ENCODE results near the gene FKRP.
A peak's percentile ranks its signal among the peaks of the same experiment; 100 is the strongest.

The FKRP gene

GRCh38 chr19:46787040-46787330 lies 41.1 kb downstream of the FKRP start:
- Histone ChIP-seq H4K20me1 (ENCODE audit: insufficient read depth, low read length, poor library complexity, severe bottlenecking) (peaks cover 58% of the 10 kb centered on the region), H3K79me2 (ENCODE audit: insufficient read depth, low read length) (peaks cover 64% of the 10 kb centered on the region), H3K36me3 (ENCODE audit: insufficient read depth, low read length) (peaks cover 18% of the 10 kb centered on the region; the same call in 1 of the 2 replicates), H3K9me2 (replicated peaks; ENCODE audit: low read depth, low read length) (no peaks in the 10 kb centered on the region), H3K4me3 (ENCODE audit: low read length, poor library complexity, severe bottlenecking) (peak overlapping the region; percentile 79), H3K9ac (ENCODE audit: low read depth, low read length, poor library complexity, severe bottlenecking) (peak overlapping the region; percentile 99), H3K4me2 (ENCODE audit: low read depth, low read length, poor library complexity, severe bottlenecking) (peak overlapping the region; percentile 99), H2AFZ (ENCODE audit: low read length) (no peak overlapping the region), H3F3A (ENCODE audit: low read depth) (no peaks in the 10 kb centered on the region), H3K27me3 (ENCODE audit: insufficient read depth, low read length, poor library complexity, severe bottlenecking) (peaks cover 5% of the 10 kb centered on the region), H3K9me3 (ENCODE audit: insufficient read depth, low read depth, low read length) (no peaks in the 10 kb centered on the region), H3K4me1 (ENCODE audit: insufficient read depth, low read length, poor library complexity, severe bottlenecking) (peaks cover 39% of the 10 kb centered on the region)
- TF ChIP-seq CTCF (conservative IDR thresholded peaks at IDR 0.05; ENCODE audit: low read length) (no peak), EZH2phosphoT487 (IDR thresholded peaks at IDR 0.05; ENCODE audit: borderline replicate concordance) (no peak)

- Histone ChIP-seq H4K20me1 (ENCODE audit: insufficient read depth, low read length, poor library complexity, severe bottlenecking) (peaks cover 52% of the 10 kb centered on the region), H3K36me3 (ENCODE audit: insufficient read depth, low read length) (peaks cover 12% of the 10 kb centered on the region; the same call in 1 of the 2 replicates), H2AFZ (ENCODE audit: low read length) (no peak overlapping the region), H3K9ac (ENCODE audit: low read depth, low read length, poor library complexity, severe bottlenecking) (peak overlapping the region; percentile 99), H3K9me2 (replicated peaks; ENCODE audit: low read depth, low read length) (no peaks in the 10 kb centered on the region), H3K4me1 (ENCODE audit: insufficient read depth, low read length, poor library complexity, severe bottlenecking) (peaks cover 42% of the 10 kb centered on the region), H3K79me2 (ENCODE audit: insufficient read depth, low read length) (peaks cover 58% of the 10 kb centered on the region), H3K9me3 (ENCODE audit: insufficient read depth, low read depth, low read length) (no peaks in the 10 kb centered on the region), H3K4me3 (ENCODE audit: low read length, poor library complexity, severe bottlenecking) (peak overlapping the region; percentile 79), H3K4me2 (ENCODE audit: low read depth, low read length, poor library complexity, severe bottlenecking) (peak overlapping the region; percentile 99), H3F3A (ENCODE audit: low read depth) (no peaks in the 10 kb centered on the region), H3K27me3 (ENCODE audit: insufficient read depth, low read length, poor library complexity, severe bottlenecking) (peaks cover 5% of the 10 kb centered on the region)
- TF ChIP-seq EZH2phosphoT487 (IDR thresholded peaks at IDR 0.05; ENCODE audit: borderline replicate concordance): no peak
- no peak for TF ChIP-seq CTCF (conservative IDR thresholded peaks at IDR 0.05; ENCODE audit: low read length)
Observed at GRCh38 chr19:46787331-46788261, 41.7 kb downstream of the FKRP start.

GRCh38 chr19:46788262-46788967 lies 42.6 kb downstream of the FKRP start, which contains the start of gene SLC1A5:
Gene SLC1A5, minus strand, starts transcription at chr19:46788594. Its CDS starts 629 bp downstream, at chr19:46787965.
- H3K36me3 ChIP-seq (ENCODE audit: insufficient read depth, low read length): peaks cover 5% of the 10 kb centered on the region; the same call in 1 of the 2 replicates
- peak within 1 kb of the TSS; percentile 99 for H3K9ac ChIP-seq (ENCODE audit: low read depth, low read length, poor library complexity, severe bottlenecking)
- H3K27me3 ChIP-seq (ENCODE audit: insufficient read depth, low read length, poor library complexity, severe bottlenecking): peaks cover 5% of the 10 kb centered on the region
- H3K4me2 ChIP-seq (ENCODE audit: low read depth, low read length, poor library complexity, severe bottlenecking): peak within 1 kb of the TSS; percentile 99
- TF ChIP-seq EZH2phosphoT487 (IDR thresholded peaks at IDR 0.05; ENCODE audit: borderline replicate concordance) (no peak), CTCF (conservative IDR thresholded peaks at IDR 0.05; ENCODE audit: low read length) (no peak; the same call in 1 of the 2 replicates)
- H3K4me1 ChIP-seq (ENCODE audit: insufficient read depth, low read length, poor library complexity, severe bottlenecking): peaks cover 41% of the 10 kb centered on the region
- H4K20me1 ChIP-seq (ENCODE audit: insufficient read depth, low read length, poor library complexity, severe bottlenecking): peaks cover 44% of the 10 kb centered on the region
- H3K79me2 ChIP-seq (ENCODE audit: insufficient read depth, low read length): peaks cover 50% of the 10 kb centered on the region
- no peaks in the 10 kb centered on the region for H3K9me3 ChIP-seq (ENCODE audit: insufficient read depth, low read depth, low read length)
- H2AFZ ChIP-seq (ENCODE audit: low read length): no peak within 1 kb of the TSS
- H3K9me2 ChIP-seq (replicated peaks; ENCODE audit: low read depth, low read length): no peaks in the 10 kb centered on the region
- H3K4me3 ChIP-seq (ENCODE audit: low read length, poor library complexity, severe bottlenecking): peak within 1 kb of the TSS; percentile 79
- no peaks in the 10 kb centered on the region for H3F3A ChIP-seq (ENCODE audit: low read depth)

All from Loucy (cell line).